SU-DHL-6 (cell line): ENCODE results near the gene DPH7.

Experiments used
- H2AFZ ChIP-seq: fragments of 200-600 bp; sonication (generic); 2 replicates; pipeline ENCODE4 v1.6.1; 2014; ENCODE audit warnings: low read depth, mild to moderate bottlenecking, moderate library complexity, mixed read lengths, antibody characterized with exemption, low read length; ENCODE audit not compliant: severe bottlenecking
- H3F3A ChIP-seq: fragments of 200-600 bp; shearing (Covaris generic); 2 replicates; pipeline ENCODE4 v1.6.0; 2016; ENCODE audit warnings: antibody characterized with exemption, mild to moderate bottlenecking; ENCODE audit not compliant: insufficient read depth
- H3K27ac ChIP-seq: fragments of 200-600 bp; sonication (generic); 2 replicates; pipeline ENCODE4 v1.5.1; 2016; ENCODE audit warnings: low read depth, mild to moderate bottlenecking, low read length, moderate library complexity, mixed read lengths
- H3K27me3 ChIP-seq: fragments of 200-600 bp; sonication (generic), shearing (Covaris generic); 2 replicates; pipeline ENCODE4 v1.6.0; 2014; ENCODE audit warnings: mild to moderate bottlenecking, low read length
- H3K36me3 ChIP-seq: fragments of 200-600 bp; sonication (generic); 2 replicates; pipeline ENCODE4 v1.6.1; 2014; ENCODE audit warnings: mild to moderate bottlenecking, low read length, mixed read lengths
- H3K4me2 ChIP-seq: fragments of 300-600, 200-600 bp; shearing (Covaris generic), sonication (generic); 2 replicates; pipeline ENCODE4 v1.6.0; 2014; ENCODE audit warnings: low read length, low read depth, mild to moderate bottlenecking; ENCODE audit not compliant: poor library complexity, severe bottlenecking
- H3K4me3 ChIP-seq: fragments of 200-600 bp; sonication (generic); 2 replicates; pipeline ENCODE4 v1.5.1; 2014; ENCODE audit warnings: antibody characterized with exemption, low read length, mild to moderate bottlenecking, mixed read lengths; ENCODE audit not compliant: insufficient read depth, poor library complexity, severe bottlenecking
- H3K79me2 ChIP-seq: fragments of 200-600 bp; sonication (generic); 2 replicates; pipeline ENCODE4 v1.6.1; 2014; ENCODE audit warnings: mild to moderate bottlenecking, low read length, moderate library complexity; ENCODE audit not compliant: insufficient read depth
- H3K9ac ChIP-seq: fragments of 200-600 bp; sonication (generic); 2 replicates; pipeline ENCODE4 v1.7.0; 2014; ENCODE audit warnings: mild to moderate bottlenecking, low read length
- H3K9me2 ChIP-seq: fragments of 200-600 bp; sonication (generic); replicated peaks from 2 replicates; pipeline ENCODE4 v1.6.1; 2014; ENCODE audit warnings: low read length; ENCODE audit not compliant: insufficient read depth
- H3K9me3 ChIP-seq: fragments of 200-600 bp; sonication (generic); 2 replicates; pipeline ENCODE4 v1.6.1; 2014; ENCODE audit warnings: low read length, mixed read lengths; ENCODE audit not compliant: insufficient read depth
- H4K20me1 ChIP-seq: fragments of 200-600 bp; sonication (generic); 2 replicates; pipeline ENCODE4 v1.6.1; 2014; ENCODE audit warnings: low read depth, mild to moderate bottlenecking, antibody characterized with exemption, low read length, moderate library complexity, mixed read lengths
- CTCF ChIP-seq: fragments of 200-600 bp; sonication (generic); IDR thresholded peaks from one replicate; pipeline ENCODE4 v1.5.1; 2017; ENCODE audit warnings: antibody characterized with exemption, mild to moderate bottlenecking, low read length, moderate library complexity; ENCODE audit not compliant: insufficient read depth, poor library complexity, severe bottlenecking
- EZH2phosphoT487 ChIP-seq: fragments of 200-600 bp; sonication (generic), shearing (Covaris generic); conservative IDR thresholded peaks from 2 replicates; pipeline ENCODE4 v1.6.1; 2018; ENCODE audit warnings: mild to moderate bottlenecking, antibody characterized with exemption, low read length, moderate library complexity, mixed read lengths

DPH7 gene

DNA sequence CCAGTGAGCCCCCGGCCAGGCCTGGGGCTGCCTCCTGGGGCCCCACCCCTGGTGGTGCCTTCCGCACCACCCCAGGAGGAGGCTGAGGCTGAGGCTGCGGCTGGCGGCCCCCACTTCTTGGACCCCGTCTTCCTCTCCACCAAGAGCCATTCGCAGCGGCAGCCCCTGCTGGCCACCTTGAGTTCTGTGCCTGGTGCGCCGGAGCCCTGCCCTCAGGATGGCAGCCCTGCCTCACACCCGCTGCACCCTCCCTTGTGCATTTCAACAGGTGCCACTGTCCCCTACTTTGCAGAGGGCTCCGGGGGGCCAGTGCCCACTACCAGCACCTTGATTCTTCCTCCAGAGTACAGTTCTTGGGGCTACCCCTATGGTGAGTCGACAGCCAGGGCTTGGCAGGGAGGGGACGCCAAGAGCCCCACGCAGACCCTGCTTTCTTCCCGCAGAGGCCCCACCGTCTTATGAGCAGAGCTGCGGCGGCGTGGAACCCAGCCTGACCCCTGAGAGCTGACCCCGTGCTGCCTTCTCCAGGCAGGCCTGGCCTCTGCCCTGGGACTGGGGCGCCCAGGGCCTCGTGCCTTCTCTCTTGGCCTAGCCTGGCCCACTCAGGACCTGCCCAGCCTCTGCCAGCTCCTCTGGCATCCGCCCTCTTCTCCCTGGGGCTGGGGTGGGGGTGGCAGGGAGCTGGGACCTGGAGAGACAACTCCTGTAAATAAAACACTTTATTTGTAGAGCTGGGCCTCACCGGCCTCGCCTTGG, 36.1 kb upstream of the DPH7 start:
- H3K79me2 ChIP-seq: peaks cover 19% of the 10 kb centered on the region
- no peak overlapping the region for H3K27ac ChIP-seq
- no peak for TF ChIP-seq EZH2phosphoT487
- no peak for TF ChIP-seq CTCF
- no peaks in the 10 kb centered on the region; the same call in 1 of the 2 replicates for H3F3A ChIP-seq
- H2AFZ ChIP-seq: no peak overlapping the region
- no peaks in the 10 kb centered on the region for H4K20me1 ChIP-seq
- H3K4me2 ChIP-seq: no peak overlapping the region
- H3K36me3 ChIP-seq: no peaks in the 10 kb centered on the region
- no peaks in the 10 kb centered on the region for H3K9me3 ChIP-seq
- H3K27me3 ChIP-seq: no peaks in the 10 kb centered on the region
- no peaks in the 10 kb centered on the region for H3K9me2 ChIP-seq
- H3K9ac ChIP-seq: no peak overlapping the region
- no peak overlapping the region for H3K4me3 ChIP-seq

DNA sequence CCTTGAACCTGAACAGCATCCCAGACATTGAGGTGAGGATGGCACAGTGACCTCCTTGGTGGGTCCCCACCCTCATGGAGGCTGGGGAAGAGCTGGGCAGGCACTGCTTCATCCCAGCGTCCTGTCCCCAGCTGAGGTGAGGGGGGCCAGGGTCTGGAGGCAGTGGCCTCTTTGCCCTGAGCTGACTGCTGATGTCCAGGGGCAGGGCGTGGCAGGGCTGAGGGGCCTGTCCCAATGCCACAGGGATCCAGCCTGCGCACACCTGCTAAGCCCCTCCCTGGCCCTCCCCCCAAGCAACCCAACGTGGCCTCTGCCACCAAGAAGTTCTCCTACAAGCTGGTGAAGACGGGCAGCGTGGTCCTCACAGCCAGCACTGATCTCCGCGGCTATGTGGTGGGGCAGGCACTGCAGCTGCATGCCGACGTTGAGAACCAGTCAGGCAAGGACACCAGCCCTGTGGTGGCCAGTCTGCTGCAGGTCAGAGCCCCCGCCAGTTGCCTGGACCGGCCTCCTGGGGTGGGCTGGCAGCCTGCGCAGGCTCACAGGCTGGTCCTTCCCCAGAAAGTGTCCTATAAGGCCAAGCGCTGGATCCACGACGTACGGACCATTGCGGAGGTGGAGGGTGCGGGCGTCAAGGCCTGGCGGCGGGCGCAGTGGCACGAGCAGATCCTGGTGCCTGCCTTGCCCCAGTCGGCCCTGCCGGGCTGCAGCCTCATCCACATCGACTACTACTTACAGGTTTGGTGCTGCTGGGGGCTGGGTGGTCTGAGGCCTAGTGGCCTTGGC, 35.2 kb upstream of the DPH7 start:
- Histone ChIP-seq H4K20me1 (no peaks in the 10 kb centered on the region), H3K9me2 (no peaks in the 10 kb centered on the region), H3K27ac (no peak overlapping the region), H3K4me3 (no peak overlapping the region), H3K9me3 (no peaks in the 10 kb centered on the region), H3F3A (no peaks in the 10 kb centered on the region), H3K36me3 (no peaks in the 10 kb centered on the region), H3K27me3 (no peaks in the 10 kb centered on the region), H3K79me2 (peaks cover 13% of the 10 kb centered on the region), H2AFZ (no peak overlapping the region), H3K4me2 (no peak overlapping the region), H3K9ac (no peak overlapping the region)
- TF ChIP-seq EZH2phosphoT487 (no peak), CTCF (no peak)

DNA sequence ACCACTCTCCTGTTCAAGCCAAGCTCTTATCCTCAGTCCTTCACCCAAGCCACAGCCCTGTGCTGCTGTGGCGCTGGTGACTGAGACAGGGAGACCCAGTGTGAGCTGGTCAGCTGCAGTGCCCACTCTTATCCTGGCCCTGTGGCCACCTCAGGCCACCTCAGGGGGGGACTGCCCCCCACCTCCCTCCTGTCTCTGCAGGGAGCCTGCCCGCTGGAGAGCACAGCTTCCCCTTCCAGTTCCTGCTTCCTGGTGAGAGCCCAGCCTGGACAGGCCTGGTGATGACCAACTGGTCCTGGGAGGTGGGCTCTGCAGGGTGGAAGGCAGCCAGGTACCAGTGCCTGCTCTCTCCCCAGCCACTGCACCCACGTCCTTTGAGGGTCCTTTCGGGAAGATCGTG, 34.5 kb upstream of the DPH7 start:
- Histone ChIP-seq H3F3A (no peaks in the 10 kb centered on the region), H3K79me2 (peaks cover 11% of the 10 kb centered on the region), H2AFZ (no peak overlapping the region), H3K9me2 (no peaks in the 10 kb centered on the region), H3K27ac (no peak overlapping the region), H3K27me3 (no peaks in the 10 kb centered on the region), H3K4me3 (no peak overlapping the region), H3K4me2 (no peak overlapping the region), H3K9ac (no peak overlapping the region), H3K9me3 (no peaks in the 10 kb centered on the region), H3K36me3 (no peaks in the 10 kb centered on the region), H4K20me1 (no peaks in the 10 kb centered on the region)
- TF ChIP-seq EZH2phosphoT487 (no peak), CTCF (no peak)
